ENCODE results near the gene CHN2. TPM values are rescaled to one million over a fixed set of nuclear protein-coding genes. Genes with fewer than 3 reads are reported as not detected.

The CHN2 gene
- total RNA-seq, 1 experiment from 2014 or later = 61.2 TPM

GRCh38 chr7:29179115-29179514, 15.5 kb upstream of the CHN2 start:
- intact Hi-C loops (cut with micrococcal nuclease; ENCODE audit: unreplicated experiment) = no loop called here
- Histone ChIP-seq H3K27ac (ENCODE audit: low read depth, low read length, poor library complexity, severe bottlenecking) (no peak overlapping the region), H3K36me3 (ENCODE audit: insufficient read depth, low read length, poor library complexity, severe bottlenecking) (no peaks in the 10 kb centered on the region), H3K27me3 (replicated peaks; ENCODE audit: insufficient read depth, low read depth, low read length, poor library complexity) (no peaks in the 10 kb centered on the region), H3K4me1 (ENCODE audit: insufficient read depth, low read length, poor library complexity, severe bottlenecking) (peaks cover 4% of the 10 kb centered on the region), H3K4me3 (ENCODE audit: low read depth, low read length, poor library complexity, severe bottlenecking) (no peak overlapping the region), H3K9me3 (ENCODE audit: low read depth, low read length, poor library complexity, severe bottlenecking) (no peaks in the 10 kb centered on the region)
- DNase-seq (ENCODE audit: low spot score) = no peak
- no peak for TF ChIP-seq CTCF (conservative IDR thresholded peaks at IDR 0.05; ENCODE audit: low read depth, low read length)
- TF ChIP-seq EZH2 (IDR thresholded peaks at IDR 0.05; ENCODE audit: borderline replicate concordance, low read depth, low read length, poor library complexity, severe bottlenecking) = no peak
- ChIA-PET CTCF (no interaction called here), POLR2A (ENCODE audit: low non-redundant PET) (no interaction called here)
- no TSS peak for BruUV-seq (replicated peaks)

- BruUV-seq (replicated peaks) = no TSS peak
- Histone ChIP-seq H3K4me3 (ENCODE audit: low read depth, low read length, poor library complexity, severe bottlenecking) (no peak overlapping the region), H3K9me3 (ENCODE audit: low read depth, low read length, poor library complexity, severe bottlenecking) (no peaks in the 10 kb centered on the region), H3K27me3 (replicated peaks; ENCODE audit: insufficient read depth, low read depth, low read length, poor library complexity) (no peaks in the 10 kb centered on the region), H3K27ac (ENCODE audit: low read depth, low read length, poor library complexity, severe bottlenecking) (no peak overlapping the region), H3K36me3 (ENCODE audit: insufficient read depth, low read length, poor library complexity, severe bottlenecking) (no peaks in the 10 kb centered on the region), H3K4me1 (ENCODE audit: insufficient read depth, low read length, poor library complexity, severe bottlenecking) (peaks cover 14% of the 10 kb centered on the region)
- TF ChIP-seq EZH2 (IDR thresholded peaks at IDR 0.05; ENCODE audit: borderline replicate concordance, low read depth, low read length, poor library complexity, severe bottlenecking) (no peak), CTCF (conservative IDR thresholded peaks at IDR 0.05; ENCODE audit: low read depth, low read length) (no peak)
- intact Hi-C loops (cut with micrococcal nuclease; ENCODE audit: unreplicated experiment) = no loop called here
- no peak for DNase-seq (ENCODE audit: low spot score)
- CTCF ChIA-PET = no interaction called here
- POLR2A ChIA-PET (ENCODE audit: low non-redundant PET) = no interaction called here
These were observed 10.0 kb upstream of the CHN2 start for GRCh38 chr7:29184599-29184998.

- DNase-seq (ENCODE audit: low spot score) = no peak
- no TSS peak for BruUV-seq (replicated peaks)
- Histone ChIP-seq H3K4me3 (ENCODE audit: low read depth, low read length, poor library complexity, severe bottlenecking) (no peak overlapping the region), H3K27ac (ENCODE audit: low read depth, low read length, poor library complexity, severe bottlenecking) (no peak overlapping the region), H3K4me1 (ENCODE audit: insufficient read depth, low read length, poor library complexity, severe bottlenecking) (peaks cover 25% of the 10 kb centered on the region), H3K9me3 (ENCODE audit: low read depth, low read length, poor library complexity, severe bottlenecking) (no peaks in the 10 kb centered on the region), H3K27me3 (replicated peaks; ENCODE audit: insufficient read depth, low read depth, low read length, poor library complexity) (no peaks in the 10 kb centered on the region), H3K36me3 (ENCODE audit: insufficient read depth, low read length, poor library complexity, severe bottlenecking) (no peaks in the 10 kb centered on the region)
- ChIA-PET CTCF (no interaction called here), POLR2A (ENCODE audit: low non-redundant PET) (no interaction called here)
- TF ChIP-seq EZH2 (IDR thresholded peaks at IDR 0.05; ENCODE audit: borderline replicate concordance, low read depth, low read length, poor library complexity, severe bottlenecking) = no peak
- no peak for TF ChIP-seq CTCF (conservative IDR thresholded peaks at IDR 0.05; ENCODE audit: low read depth, low read length)
- intact Hi-C loops (cut with micrococcal nuclease; ENCODE audit: unreplicated experiment) = no loop called here
These were observed 9.0 kb upstream of the CHN2 start for GRCh38 chr7:29185613-29186012.

Data from A673 (cell line).